HFFc6 (cell line): Measurements from ENCODE around the gene SEBOX. TPM values are rescaled to one million over a fixed set of nuclear protein-coding genes. Genes with fewer than 3 reads are reported as not detected.

Experiments
- DNase-seq: peaks from one replicate; pipeline ENCODE4 v3.0.0-alpha.2; 2018
- H3K27ac Mint-ChIP-seq: 2 replicates; pipeline ENCODE4 v1.8.0; 2020; ENCODE audit warnings: mild to moderate bottlenecking, mixed read lengths
- H3K27me3 Mint-ChIP-seq: 2 replicates; pipeline ENCODE4 v1.8.0; 2021; ENCODE audit warnings: mild to moderate bottlenecking, moderate library complexity, mixed read lengths; ENCODE audit not compliant: insufficient read depth
- H3K36me3 Mint-ChIP-seq: 2 replicates; pipeline ENCODE4 v1.8.0; 2021; ENCODE audit warnings: low read depth, mixed read lengths
- H3K4me1 Mint-ChIP-seq: 2 replicates; pipeline ENCODE4 v1.8.0; 2020; ENCODE audit warnings: low read depth, mixed read lengths
- H3K4me3 Mint-ChIP-seq: 2 replicates; pipeline ENCODE4 v1.8.0; 2020; ENCODE audit warnings: mild to moderate bottlenecking, moderate library complexity, mixed read lengths
- H3K9me3 Mint-ChIP-seq: 2 replicates; pipeline ENCODE4 v1.8.0; 2020; ENCODE audit warnings: mild to moderate bottlenecking, mixed read lengths
- CTCF ChIP-seq: fragments of 200-600 bp; sonication (generic); IDR thresholded peaks from 2 replicates; pipeline ENCODE4 v1.5.0; 2021; ENCODE audit warnings: antibody characterized with exemption, mild to moderate bottlenecking
- total RNA-seq, 6 experiments: library from RNA; stranded (reverse); fragmentation: NEBNext Ultra II Directional; extraction: Animal tissue kit (Norgen Biotek cat#: 25700); gene quantifications; 2 replicates in 1 of 6; 3 replicates in 5 of 6; pipeline ENCODE4 v1.2.3, GENCODE V29; 2021

Gene SEBOX
- total RNA-seq, 6 experiments from 2014 or later: not detected

- DNase-seq: no peak
- Mint-ChIP-seq H3K9me3 (no peaks in the 10 kb centered on the region), H3K4me3 (no peak overlapping the region), H3K4me1 (peaks cover 20% of the 10 kb centered on the region), H3K27ac (no peak overlapping the region), H3K36me3 (no peaks in the 10 kb centered on the region), H3K27me3 (no peaks in the 10 kb centered on the region; the same call in 1 of the 2 replicates)
- TF ChIP-seq CTCF: no peak
These were observed 2.8 kb upstream of the SEBOX start for GRCh38 chr17:28367641-28368305.

GRCh38 chr17:28366605-28367004, 1.6 kb upstream of the SEBOX start:
- no peaks in the 10 kb centered on the region for H3K9me3 Mint-ChIP-seq
- DNase-seq: no peak
- no peaks in the 10 kb centered on the region for H3K36me3 Mint-ChIP-seq
- no peaks in the 10 kb centered on the region; the same call in 1 of the 2 replicates for H3K27me3 Mint-ChIP-seq
- H3K27ac Mint-ChIP-seq: no peak overlapping the region
- H3K4me3 Mint-ChIP-seq: no peak overlapping the region
- peaks cover 17% of the 10 kb centered on the region for H3K4me1 Mint-ChIP-seq
- TF ChIP-seq CTCF: peak; percentile 44; the same call in 1 of the 2 replicates

GRCh38 chr17:28365487-28365886, 488 bp upstream of the SEBOX start:
- Mint-ChIP-seq H3K4me3 (no peak overlapping the region), H3K27me3 (no peaks in the 10 kb centered on the region; the same call in 1 of the 2 replicates), H3K27ac (no peak overlapping the region), H3K4me1 (peaks cover 9% of the 10 kb centered on the region), H3K36me3 (peaks cover 10% of the 10 kb centered on the region; the same call in 1 of the 2 replicates), H3K9me3 (no peaks in the 10 kb centered on the region)
- DNase-seq: no peak
- TF ChIP-seq CTCF: no peak

GRCh38 chr17:28363776-28364650, 986 bp downstream of the SEBOX start:
- H3K27me3 Mint-ChIP-seq: no peaks in the 10 kb centered on the region; the same call in 1 of the 2 replicates
- no peak for TF ChIP-seq CTCF
- peaks cover 12% of the 10 kb centered on the region; the same call in 1 of the 2 replicates for H3K36me3 Mint-ChIP-seq
- no peaks in the 10 kb centered on the region for H3K4me1 Mint-ChIP-seq
- H3K9me3 Mint-ChIP-seq: no peaks in the 10 kb centered on the region
- no peak overlapping the region for H3K4me3 Mint-ChIP-seq
- DNase-seq: no peak
- H3K27ac Mint-ChIP-seq: no peak overlapping the region

GRCh38 chr17:28363186-28363585, 1.8 kb downstream of the SEBOX start:
- no peaks in the 10 kb centered on the region for H3K9me3 Mint-ChIP-seq
- TF ChIP-seq CTCF: no peak
- H3K36me3 Mint-ChIP-seq: peaks cover 12% of the 10 kb centered on the region; the same call in 1 of the 2 replicates
- H3K27me3 Mint-ChIP-seq: no peaks in the 10 kb centered on the region
- no peak overlapping the region for H3K27ac Mint-ChIP-seq
- H3K4me3 Mint-ChIP-seq: no peak overlapping the region
- peaks cover 5% of the 10 kb centered on the region for H3K4me1 Mint-ChIP-seq
- DNase-seq: no peak
